Neural cell (in vitro differentiated cells): ENCODE results near the gene FBP1. TPM values are rescaled to one million over a fixed set of nuclear protein-coding genes. Genes with fewer than 3 reads are reported as not detected.

ENCODE experiments used
- H2AFZ ChIP-seq: fragments of 200-600, 300-800 bp; sonication (generic), shearing (Covaris generic); 2 replicates; pipeline ENCODE4 v1.6.0; 2014; ENCODE audit warnings: low read depth, mild to moderate bottlenecking, antibody characterized with exemption, low read length, moderate library complexity
- H3F3A ChIP-seq: fragments of 200-600 bp; shearing (Covaris generic); 2 replicates; pipeline ENCODE4 v1.6.1; 2016; ENCODE audit warnings: mild to moderate bottlenecking, moderate library complexity, mixed read lengths, antibody characterized with exemption, low read length; ENCODE audit not compliant: insufficient read depth, poor library complexity, severe bottlenecking
- H3K27ac ChIP-seq: fragments of 200-600, 300-800 bp; sonication (generic), shearing (Covaris generic); 2 replicates; pipeline ENCODE4 v1.5.1; 2014; ENCODE audit warnings: mild to moderate bottlenecking, low read length, moderate library complexity
- H3K27me3 ChIP-seq: fragments of 300-800, 200-600 bp; sonication (generic), shearing (Covaris generic); 2 replicates; pipeline ENCODE4 v1.6.0; 2014; ENCODE audit warnings: mild to moderate bottlenecking, low read depth, low read length, moderate library complexity; ENCODE audit not compliant: insufficient read depth
- H3K36me3 ChIP-seq: fragments of 300-800, 200-600 bp; sonication (generic), shearing (Covaris generic); 2 replicates; pipeline ENCODE4 v1.5.1; 2014; ENCODE audit warnings: mild to moderate bottlenecking, antibody characterized with exemption, low read length, moderate library complexity; ENCODE audit not compliant: insufficient read depth
- H3K4me2 ChIP-seq: fragments of 300-800, 200-600 bp; sonication (generic), shearing (Covaris generic); 2 replicates; pipeline ENCODE4 v1.6.0; 2014; ENCODE audit warnings: mild to moderate bottlenecking, low read length
- H3K4me3 ChIP-seq: fragments of 300-800, 200-600 bp; sonication (generic), shearing (Covaris generic); 2 replicates; pipeline ENCODE4 v1.5.1; 2014; ENCODE audit warnings: mild to moderate bottlenecking, low read length, moderate library complexity
- H3K79me2 ChIP-seq: fragments of 200-600 bp; shearing (Covaris generic); replicated peaks from 2 replicates; pipeline ENCODE4 v1.6.0; 2014; ENCODE audit warnings: mild to moderate bottlenecking, low read length, moderate library complexity; ENCODE audit not compliant: insufficient read depth
- H3K9ac ChIP-seq: fragments of 300-800, 200-600 bp; sonication (generic), shearing (Covaris generic); 2 replicates; pipeline ENCODE4 v1.6.1; 2016; ENCODE audit warnings: mild to moderate bottlenecking, low read length, mixed read lengths
- H3K9me2 ChIP-seq: fragments of 200-600 bp; shearing (Covaris generic); 2 replicates; pipeline ENCODE4 v1.6.1; 2016; ENCODE audit warnings: mild to moderate bottlenecking, low read length, mixed read lengths; ENCODE audit not compliant: insufficient read depth
- H3K9me3 ChIP-seq: fragments of 200-600, 300-800 bp; sonication (generic), shearing (Covaris generic); 2 replicates; pipeline ENCODE4 v1.6.1; 2016; ENCODE audit warnings: mild to moderate bottlenecking, mixed run types, low read length, moderate library complexity, mixed read lengths
- H4K20me1 ChIP-seq: fragments of 200-600 bp; shearing (Covaris generic); 2 replicates; pipeline ENCODE4 v1.6.1; 2016; ENCODE audit warnings: mild to moderate bottlenecking, mixed run types; ENCODE audit not compliant: insufficient read depth
- CTCF ChIP-seq: fragments of 450-650 bp; IDR thresholded peaks from 2 replicates; pipeline ENCODE4 v1.5.1; 2014; ENCODE audit warnings: antibody characterized with exemption, mild to moderate bottlenecking, moderate library complexity; ENCODE audit not compliant: poor library complexity, severe bottlenecking
- EP300 ChIP-seq: fragments of 450-650 bp; conservative IDR thresholded peaks from 2 replicates; pipeline ENCODE4 v1.6.1; 2014; ENCODE audit warnings: antibody characterized with exemption, mild to moderate bottlenecking, moderate library complexity; ENCODE audit not compliant: poor library complexity, severe bottlenecking
- EZH2 ChIP-seq: fragments of 200-600, 300-800 bp; shearing (Covaris generic), sonication (generic); IDR thresholded peaks from 2 replicates; pipeline ENCODE4 v1.6.1; 2014; ENCODE audit warnings: antibody characterized with exemption, low read length, borderline replicate concordance, mild to moderate bottlenecking; ENCODE audit not compliant: insufficient read depth, poor library complexity, severe bottlenecking
- MXI1 ChIP-seq: fragments of 450-650 bp; conservative IDR thresholded peaks from 2 replicates; pipeline ENCODE4 v1.6.1; 2014; ENCODE audit warnings: antibody characterized with exemption, mild to moderate bottlenecking; ENCODE audit not compliant: poor library complexity, severe bottlenecking
- POLR2AphosphoS5 ChIP-seq: IDR thresholded peaks from 2 replicates; pipeline ENCODE4 v1.6.1; 2012
- RAD21 ChIP-seq: fragments of 450-650 bp; conservative IDR thresholded peaks from 2 replicates; pipeline ENCODE4 v1.6.1; 2014; ENCODE audit warnings: antibody characterized with exemption, mild to moderate bottlenecking, moderate library complexity
- REST ChIP-seq: IDR thresholded peaks from 2 replicates; pipeline ENCODE4 v1.6.1; 2012; ENCODE audit warnings: borderline replicate concordance
- SMC3 ChIP-seq: fragments of 450-650 bp; conservative IDR thresholded peaks from 2 replicates; pipeline ENCODE4 v1.6.1; 2014; ENCODE audit warnings: antibody characterized with exemption, mild to moderate bottlenecking, moderate library complexity; ENCODE audit not compliant: poor library complexity
- TAF1 ChIP-seq: IDR thresholded peaks from 2 replicates; pipeline ENCODE4 v1.6.1; 2012; ENCODE audit warnings: low read depth
- polyA plus RNA-seq: library from polyadenylated mRNA; depleted of rRNA; stranded (reverse); fragments of >200 nt; gene quantifications from 2 replicates; pipeline ENCODE4 v1.2.3, GENCODE V29; 2014

Gene FBP1
- polyA plus RNA-seq, 1 donor from 2014 or later, result not detected

DNA sequence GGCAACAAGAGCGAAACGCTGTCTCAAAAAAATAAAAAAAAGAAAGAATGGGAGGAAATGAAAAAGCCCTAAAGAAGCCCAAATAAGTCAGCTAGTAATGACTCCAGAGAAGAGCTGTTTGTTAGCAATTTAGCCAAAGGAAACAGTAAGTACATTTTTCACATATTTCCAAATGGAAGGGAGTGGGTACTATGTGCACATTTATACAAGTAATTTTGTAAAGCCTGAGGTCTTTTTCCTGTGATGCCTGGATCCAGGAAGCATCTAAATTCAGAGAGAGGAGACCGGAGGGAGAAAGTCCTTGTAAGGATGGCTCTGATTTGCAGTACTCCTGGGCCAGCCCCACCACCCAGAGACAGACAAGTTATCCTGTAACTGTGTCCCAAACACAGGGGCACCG lies 14.7 kb downstream of the FBP1 start:
- no peak overlapping the region for H3K27ac ChIP-seq
- H3K27me3 ChIP-seq, result no peaks in the 10 kb centered on the region
- H3K4me2 ChIP-seq, result no peak overlapping the region
- no peaks in the 10 kb centered on the region for H3K9me2 ChIP-seq
- H2AFZ ChIP-seq, result no peak overlapping the region
- H3K79me2 ChIP-seq, result no peaks in the 10 kb centered on the region
- TF ChIP-seq EZH2 (no peak), EP300 (no peak), CTCF (no peak), POLR2AphosphoS5 (no peak), REST (no peak), MXI1 (no peak), RAD21 (no peak), TAF1 (no peak), SMC3 (no peak)
- H4K20me1 ChIP-seq, result no peaks in the 10 kb centered on the region
- H3F3A ChIP-seq, result no peaks in the 10 kb centered on the region
- H3K9ac ChIP-seq, result no peak overlapping the region
- no peaks in the 10 kb centered on the region for H3K9me3 ChIP-seq
- H3K36me3 ChIP-seq, result no peaks in the 10 kb centered on the region
- H3K4me3 ChIP-seq, result no peak overlapping the region

- Histone ChIP-seq H2AFZ (no peak overlapping the region), H3K9ac (no peak overlapping the region)
These were observed 16.1 kb downstream of the FBP1 start for GRCh38 chr9:94623253-94623652.

More at GRCh38 chr9:94623253-94623652, 16.1 kb downstream of the FBP1 start:
- Histone ChIP-seq H3K4me3 (no peak overlapping the region), H3K27me3 (no peaks in the 10 kb centered on the region), H3K4me2 (no peak overlapping the region), H4K20me1 (no peaks in the 10 kb centered on the region), H3K27ac (no peak overlapping the region), H3K36me3 (no peaks in the 10 kb centered on the region), H3K79me2 (no peaks in the 10 kb centered on the region), H3K9me3 (no peaks in the 10 kb centered on the region), H3F3A (no peaks in the 10 kb centered on the region), H3K9me2 (no peaks in the 10 kb centered on the region)
- TF ChIP-seq REST, result no peak
- TF ChIP-seq EZH2, result no peak
- no peak for TF ChIP-seq EP300
- TF ChIP-seq POLR2AphosphoS5, result no peak
- no peak for TF ChIP-seq RAD21
- TF ChIP-seq CTCF, result no peak
- no peak for TF ChIP-seq TAF1
- TF ChIP-seq SMC3, result no peak
- TF ChIP-seq MXI1, result no peak
